HCT116 (cell line): Measurements from ENCODE around the gene NBPF4. TPM values are rescaled to one million over a fixed set of nuclear protein-coding genes. Genes with fewer than 3 reads are reported as not detected.

Source experiments
- ATAC-seq: fragments of 200-7000 bp; cut with Tn5 transposase; 2 replicates; pipeline ENCODE4 v1.9.1; 2020; ENCODE audit warnings: mild to moderate bottlenecking, moderate library complexity
- BruUV-seq: library from RNA; stranded (reverse); fragments of 400-500 nt; replicated peaks from 2 replicates; lab custom pipeline; 2021; lab: Mats Ljungman, UMichigan
- CTCF ChIA-PET: fragments of 300-600 bp; sonication (Branson Sonifier 250); formaldehyde crosslinking; loops from one replicate; lab custom pipeline; 2021; ENCODE audit warnings: antibody characterized with exemption; lab: Charles Lee
- POLR2A ChIA-PET: fragments of 300-600, 350-600 bp; sonication (Branson Sonifier 250); formaldehyde crosslinking; loops from one replicate; lab custom pipeline; 2021; ENCODE audit warnings: antibody characterized with exemption; lab: Charles Lee
- RAD21 ChIA-PET, 2 experiments: fragments of 300-600 bp; sonication (Branson Sonifier 250); formaldehyde crosslinking; loops; one replicate each; lab custom pipeline; 2023; ENCODE audit warnings: low total read pairs in 2 of 2; ENCODE audit not compliant: uncharacterized antibody in 2 of 2, unreplicated experiment in 2 of 2, low non-redundant PET in 1 of 2; lab: Charles Lee
- DNase-seq: peaks from one replicate; pipeline ENCODE4 v3.0.0-alpha.2; 2010; ENCODE audit warnings: low read depth, low spot score
- H2AFZ ChIP-seq: fragments of 200-600 bp; shearing (Covaris generic), sonication (generic); 2 replicates; pipeline ENCODE4 v1.6.1; 2017; ENCODE audit warnings: low read depth, mixed run types, mixed read lengths, antibody characterized with exemption, low read length; ENCODE audit not compliant: poor library complexity, severe bottlenecking
- H3K27ac ChIP-seq: 2 replicates; pipeline ENCODE4 v1.5.1; 2012; ENCODE audit warnings: low read depth, low read length
- H3K27me3 ChIP-seq: fragments of 200-600 bp; sonication (generic); 2 replicates; pipeline ENCODE4 v1.6.1; 2016; ENCODE audit warnings: mixed run types, low read length, mixed read lengths; ENCODE audit not compliant: insufficient read depth
- H3K36me3 ChIP-seq, 2 experiments: fragments of 200-500 bp in 1 of 2; fragments of 200-600 bp in 1 of 2; sonication (Bioruptor generic) in 1 of 2; sonication (generic) in 1 of 2; 2 replicates each; pipeline versions ENCODE4 v1.5.1 to v1.6.1; 2014 to 2016; ENCODE audit warnings: low read length in 2 of 2, inconsistent platforms in 1 of 2, mixed read lengths in 1 of 2, mixed run types in 1 of 2; ENCODE audit not compliant: insufficient read depth in 2 of 2, control insufficient read depth in 1 of 2
- H3K4me1 ChIP-seq, 2 experiments: fragments of 200-600 bp in 1 of 2; sonication (generic) in 1 of 2; 2 replicates each; pipeline versions ENCODE4 v1.5.1 to v1.6.1; 2012 to 2017; ENCODE audit warnings: low read length in 2 of 2, inconsistent platforms in 1 of 2, mild to moderate bottlenecking in 1 of 2, mixed read lengths in 1 of 2, mixed run types in 1 of 2, moderate library complexity in 1 of 2; ENCODE audit not compliant: insufficient read depth in 2 of 2, control insufficient read depth in 1 of 2
- H3K4me2 ChIP-seq: fragments of 200-600 bp; sonication (generic); 2 replicates; pipeline ENCODE4 v1.6.1; 2017; ENCODE audit warnings: mixed run types, low read length, mixed read lengths
- H3K4me3 ChIP-seq, 2 experiments: fragments of 200-600 bp in 1 of 2; sonication (generic) in 1 of 2; replicated peaks in 1 of 2; 2 replicates each; pipeline ENCODE4 v1.5.1; 2011 to 2016; ENCODE audit warnings: low read length in 2 of 2, control low read depth in 1 of 2, low read depth in 1 of 2, mild to moderate bottlenecking in 1 of 2, mixed read lengths in 1 of 2, mixed run types in 1 of 2
- H3K79me2 ChIP-seq: fragments of 200-600 bp; sonication (generic); 2 replicates; pipeline ENCODE4 v1.6.1; 2017; ENCODE audit warnings: mild to moderate bottlenecking, mixed run types, low read length, moderate library complexity, mixed read lengths; ENCODE audit not compliant: insufficient read depth
- H3K9ac ChIP-seq: fragments of 200-600 bp; sonication (generic); 2 replicates; pipeline ENCODE4 v1.6.1; 2016; ENCODE audit warnings: low read length, mixed read lengths
- H3K9me2 ChIP-seq: fragments of 200-600 bp; sonication (generic), shearing (Covaris generic); 2 replicates; pipeline ENCODE4 v1.6.1; 2017; ENCODE audit warnings: mixed run types, mild to moderate bottlenecking, moderate library complexity; ENCODE audit not compliant: insufficient read depth
- H3K9me3 ChIP-seq, 2 experiments: fragments of 200-500 bp in 1 of 2; fragments of 200-600 bp in 1 of 2; sonication (Bioruptor generic) in 1 of 2; sonication (generic) in 1 of 2; 2 replicates each; pipeline ENCODE4 v1.6.1; 2014 to 2017; ENCODE audit warnings: low read length in 2 of 2, mixed read lengths in 2 of 2, inconsistent platforms in 1 of 2, low read depth in 1 of 2, mild to moderate bottlenecking in 1 of 2, mixed run types in 1 of 2, moderate library complexity in 1 of 2; ENCODE audit not compliant: control insufficient read depth in 1 of 2, insufficient read depth in 1 of 2
- H4K20me1 ChIP-seq: fragments of 200-600 bp; sonication (generic), shearing (Covaris generic); 2 replicates; pipeline ENCODE4 v1.6.1; 2017; ENCODE audit warnings: mixed run types, mild to moderate bottlenecking, moderate library complexity; ENCODE audit not compliant: insufficient read depth
- CEBPB ChIP-seq: IDR thresholded peaks from 2 replicates; pipeline ENCODE4 v1.6.1; 2012; ENCODE audit warnings: low read depth
- CTCF ChIP-seq, 3 experiments: fragments of 200-600 bp in 1 of 3; sonication (generic) in 1 of 3; IDR thresholded peaks in 2 of 3; conservative IDR thresholded peaks in 1 of 3; 2 replicates each; pipeline ENCODE4 v1.5.1; 2012 to 2017; ENCODE audit warnings: low read depth in 2 of 3, low read length in 2 of 3, antibody characterized with exemption in 1 of 3, borderline replicate concordance in 1 of 3, control low read depth in 1 of 3, mild to moderate bottlenecking in 1 of 3, mixed read lengths in 1 of 3, mixed run types in 1 of 3, moderate library complexity in 1 of 3; ENCODE audit not compliant: insufficient read depth in 1 of 3
- EGR1 ChIP-seq: IDR thresholded peaks from 2 replicates; pipeline ENCODE4 v1.6.1; 2012; ENCODE audit warnings: low read depth
- FOSL1 ChIP-seq: IDR thresholded peaks from 2 replicates; pipeline ENCODE4 v1.6.1; 2012; ENCODE audit warnings: low read depth
- JUND ChIP-seq: IDR thresholded peaks from 2 replicates; pipeline ENCODE4 v1.6.1; 2012
- POLR2A ChIP-seq: IDR thresholded peaks from 2 replicates; pipeline ENCODE4 v1.7.0; 2011; ENCODE audit warnings: borderline replicate concordance; ENCODE audit not compliant: insufficient read depth, insufficient read length; ENCODE audit errors: extremely low read depth
- RAD21 ChIP-seq: IDR thresholded peaks from 2 replicates; pipeline ENCODE4 v1.6.1; 2012; ENCODE audit warnings: low read depth, mild to moderate bottlenecking
- ZFX ChIP-seq: fragments of 450-650 bp; IDR thresholded peaks from 2 replicates; pipeline ENCODE4 v1.6.1; 2017
- ZNF274 ChIP-seq: fragments of 200-500 bp; sonication (Bioruptor generic); IDR thresholded peaks from 2 replicates; pipeline ENCODE4 v1.6.1; 2014; ENCODE audit warnings: mild to moderate bottlenecking, low read depth, low read length, inconsistent platforms
- intact Hi-C: fragments of 100-400 bp; cut with micrococcal nuclease; formaldehyde crosslinking; loops from 2 replicates; pipeline ENCODE4 v1.10.0; 2022
- total RNA-seq: library from RNA; stranded (reverse); gene quantifications from one replicate; pipeline ENCODE4 v1.2.1, GENCODE V29; 2021; ENCODE audit not compliant: unreplicated experiment
- TF ChIP-seq, protein P1 (sequence below): IDR thresholded peaks from 2 replicates; pipeline ENCODE4 v1.6.1; 2012; ENCODE audit warnings: low read depth

NBPF4 gene
- total RNA-seq, 1 experiment from 2014 or later: not detected

DNA sequence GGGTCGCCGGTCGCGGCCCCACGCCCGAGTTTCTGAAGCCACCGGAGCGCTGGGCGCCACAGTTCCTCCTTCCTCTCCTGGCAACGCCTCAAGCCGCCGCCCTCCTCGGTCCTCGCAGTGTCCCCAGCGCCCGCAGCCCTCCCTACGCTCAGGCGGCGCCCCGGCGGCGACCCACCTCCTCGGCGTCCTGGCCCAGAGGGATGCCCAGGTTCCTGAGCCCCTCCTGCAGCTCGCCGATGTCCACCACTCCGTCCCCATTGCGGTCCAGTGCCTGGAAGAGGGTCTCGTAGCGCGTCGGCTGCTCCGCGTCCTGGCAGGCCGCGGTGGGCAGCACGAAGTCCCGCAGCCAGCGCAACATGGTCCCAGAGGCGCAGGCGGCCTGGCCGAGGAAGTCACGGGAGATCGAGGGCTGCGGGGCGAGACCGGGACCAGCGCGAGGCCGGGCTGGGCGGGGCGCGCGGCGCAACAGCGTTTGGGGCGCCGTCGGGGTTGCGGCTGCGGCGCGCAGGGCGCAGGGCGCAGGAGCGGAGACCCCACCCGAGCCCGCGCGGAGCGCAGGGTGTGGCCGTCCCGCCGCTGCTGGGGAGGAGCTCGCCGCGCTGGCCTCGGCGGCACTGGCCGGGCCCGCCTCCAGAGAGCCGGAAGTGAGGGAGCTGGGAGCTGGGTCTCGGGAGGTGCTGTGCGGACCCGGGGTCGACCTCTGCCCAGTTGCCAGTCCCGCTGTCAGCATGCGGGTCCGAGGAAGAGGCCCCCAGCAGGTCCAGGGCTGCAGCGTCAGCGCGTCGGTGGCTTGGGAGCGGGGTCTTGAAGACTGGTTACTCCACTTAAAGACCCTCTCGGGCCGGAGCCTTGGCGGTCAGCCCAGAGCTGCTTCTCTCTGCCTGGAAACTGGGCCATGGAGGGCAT is 43.8 kb downstream of the NBPF4 start, which contains the start of gene SLC25A24 (continued):
- TF ChIP-seq, protein P1, sequence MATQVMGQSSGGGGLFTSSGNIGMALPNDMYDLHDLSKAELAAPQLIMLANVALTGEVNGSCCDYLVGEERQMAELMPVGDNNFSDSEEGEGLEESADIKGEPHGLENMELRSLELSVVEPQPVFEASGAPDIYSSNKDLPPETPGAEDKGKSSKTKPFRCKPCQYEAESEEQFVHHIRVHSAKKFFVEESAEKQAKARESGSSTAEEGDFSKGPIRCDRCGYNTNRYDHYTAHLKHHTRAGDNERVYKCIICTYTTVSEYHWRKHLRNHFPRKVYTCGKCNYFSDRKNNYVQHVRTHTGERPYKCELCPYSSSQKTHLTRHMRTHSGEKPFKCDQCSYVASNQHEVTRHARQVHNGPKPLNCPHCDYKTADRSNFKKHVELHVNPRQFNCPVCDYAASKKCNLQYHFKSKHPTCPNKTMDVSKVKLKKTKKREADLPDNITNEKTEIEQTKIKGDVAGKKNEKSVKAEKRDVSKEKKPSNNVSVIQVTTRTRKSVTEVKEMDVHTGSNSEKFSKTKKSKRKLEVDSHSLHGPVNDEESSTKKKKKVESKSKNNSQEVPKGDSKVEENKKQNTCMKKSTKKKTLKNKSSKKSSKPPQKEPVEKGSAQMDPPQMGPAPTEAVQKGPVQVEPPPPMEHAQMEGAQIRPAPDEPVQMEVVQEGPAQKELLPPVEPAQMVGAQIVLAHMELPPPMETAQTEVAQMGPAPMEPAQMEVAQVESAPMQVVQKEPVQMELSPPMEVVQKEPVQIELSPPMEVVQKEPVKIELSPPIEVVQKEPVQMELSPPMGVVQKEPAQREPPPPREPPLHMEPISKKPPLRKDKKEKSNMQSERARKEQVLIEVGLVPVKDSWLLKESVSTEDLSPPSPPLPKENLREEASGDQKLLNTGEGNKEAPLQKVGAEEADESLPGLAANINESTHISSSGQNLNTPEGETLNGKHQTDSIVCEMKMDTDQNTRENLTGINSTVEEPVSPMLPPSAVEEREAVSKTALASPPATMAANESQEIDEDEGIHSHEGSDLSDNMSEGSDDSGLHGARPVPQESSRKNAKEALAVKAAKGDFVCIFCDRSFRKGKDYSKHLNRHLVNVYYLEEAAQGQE: no peak

DNA sequence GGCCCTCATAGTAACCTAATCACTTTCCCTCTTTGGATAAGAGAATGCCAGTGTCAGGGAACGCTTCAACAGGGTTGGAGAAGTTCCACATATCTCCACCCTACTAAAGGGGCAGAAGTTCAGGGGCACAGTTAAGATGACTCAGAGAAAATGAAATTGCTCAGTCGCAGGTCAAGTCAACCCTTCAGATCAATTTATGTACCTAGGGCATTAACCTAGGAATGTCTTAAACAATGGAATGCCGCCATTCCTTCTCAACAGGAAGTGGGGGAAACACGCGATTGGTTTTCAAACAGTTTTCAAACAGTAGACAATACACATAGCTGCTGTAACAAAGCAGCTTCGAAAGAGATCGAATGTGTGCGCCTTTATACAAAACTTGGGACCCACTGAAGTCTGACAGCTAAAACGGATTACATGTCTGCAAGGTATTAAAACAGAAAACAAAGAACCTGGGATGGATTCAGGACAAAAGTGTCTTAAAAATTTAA is 44.6 kb downstream of the NBPF4 start:
- DNase-seq: peak; percentile 16
- ChIA-PET RAD21 (no interaction called here), POLR2A (no interaction called here), CTCF (no interaction called here)
- Histone ChIP-seq H3K9ac (peak overlapping the region; percentile 81), H3K27ac (peak overlapping the region; percentile 92), H2AFZ (peak overlapping the region; percentile 32), H3K4me1 (peaks cover 9 to 24% of the 10 kb centered on the region in 2 experiments; a peak in 3 of 4 replicates), H3K27me3 (no peaks in the 10 kb centered on the region), H3K9me3 (no peaks in the 10 kb centered on the region), H3K79me2 (peaks cover 53% of the 10 kb centered on the region), H3K36me3 (0 out of 4 replicates have a peak, but pooled peaks cover 0 to 4% of the 10 kb centered on the region in 2 experiments), H4K20me1 (no peaks in the 10 kb centered on the region), H3K4me3 (peak overlapping the region; percentile 75 to 92), H3K4me2 (peak overlapping the region; percentile 97), H3K9me2 (no peaks in the 10 kb centered on the region)
- TSS peak; percentile 37 for BruUV-seq
- peak; percentile 23 for ATAC-seq
- intact Hi-C loops: no loop called here
- no peak for TF ChIP-seq CTCF (IDR thresholded peaks at IDR 0.05 in 2 of 3, conservative IDR thresholded peaks at IDR 0.05 in 1 of 3; ENCODE audit: borderline replicate concordance in 1 of 3, insufficient read depth in 1 of 3, low read depth in 2 of 3, low read length in 2 of 3)
- TF ChIP-seq, protein P1: no peak
- TF ChIP-seq FOSL1: peak; percentile 14; the same call in 1 of the 2 replicates
- TF ChIP-seq JUND: peak; percentile 30; the same call in 1 of the 2 replicates
- TF ChIP-seq EGR1: no peak
- no peak for TF ChIP-seq RAD21
- no peak; the same call in 1 of the 2 replicates for TF ChIP-seq CEBPB
- no peak for TF ChIP-seq ZNF274
- TF ChIP-seq POLR2A: peak; percentile 21
- no peak for TF ChIP-seq ZFX
